ENCODE measurements around the gene SMG9.
"Not testable (repeated sequence)": the region's sequence is repeated elsewhere in the genome, so short reads cannot be mapped to it uniquely, and the experiment has no call there.

The SMG9 gene

DNA sequence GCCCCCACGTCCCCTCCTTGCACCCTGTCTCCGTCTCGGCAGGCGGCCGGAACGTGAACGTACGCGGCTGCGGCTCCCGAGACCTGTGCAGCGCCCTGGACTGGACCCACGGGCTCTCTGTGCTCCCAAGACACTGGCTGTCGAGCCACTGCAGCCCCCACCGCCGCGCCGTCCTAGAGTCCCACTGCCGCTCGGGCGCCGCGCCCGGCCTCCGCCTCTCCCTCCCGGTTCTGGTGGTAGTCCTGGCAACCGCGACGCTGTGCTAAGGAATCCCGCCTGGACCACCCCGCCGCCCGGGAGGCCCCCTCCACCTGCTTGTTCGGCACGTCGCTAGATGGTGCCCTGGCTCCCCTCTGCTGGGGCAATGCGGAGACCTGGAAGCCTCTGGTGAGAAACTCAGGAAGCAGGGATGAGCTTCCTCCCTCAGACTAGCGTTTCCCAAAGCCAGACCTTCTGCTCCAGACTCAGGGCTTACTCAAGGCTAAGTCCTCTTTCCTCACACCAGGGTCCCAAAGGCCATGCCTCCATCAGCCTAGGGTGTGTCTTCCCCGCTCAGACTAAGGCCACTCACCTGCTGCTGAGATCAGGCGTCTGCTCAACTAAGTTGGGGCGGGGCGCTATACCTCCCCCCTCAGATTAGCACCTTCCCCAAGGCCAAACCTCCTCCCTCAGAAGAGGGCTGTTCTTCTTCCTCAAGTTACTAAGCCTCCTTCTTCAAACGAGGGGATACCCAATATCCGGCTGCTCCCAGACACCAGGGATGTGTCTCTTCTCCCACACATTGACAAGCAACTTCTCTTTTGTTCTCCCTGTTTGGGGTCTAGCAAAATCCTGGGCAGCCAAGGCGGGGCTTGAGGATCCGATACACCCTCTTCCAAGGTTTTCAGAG lies 55.0 kb downstream of the SMG9 start:
- FAIRE-seq (no peak), DNase-seq (ENCODE audit: extremely low spot score, insufficient read length, low read depth) (no peak)

DNA sequence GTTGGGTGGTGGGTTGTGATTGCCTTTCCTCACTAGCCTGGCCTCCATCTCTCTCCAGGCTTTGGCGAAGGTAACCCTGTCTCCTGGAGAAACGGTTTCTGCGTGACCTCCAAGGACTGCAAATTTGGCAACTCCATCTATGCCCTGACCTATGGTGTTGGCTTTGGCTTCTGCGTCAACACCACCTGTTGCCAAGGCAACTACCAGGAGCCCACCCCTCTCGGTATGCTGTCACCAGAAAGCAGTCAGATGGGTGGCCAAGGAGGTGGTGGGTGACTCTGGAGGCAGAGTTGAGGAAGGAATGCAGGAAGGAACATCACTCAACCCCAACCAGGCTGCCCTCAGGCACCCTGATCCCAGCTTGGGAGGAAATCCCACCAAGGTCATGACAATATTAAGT lies 57.5 kb downstream of the SMG9 start:
- DNase-seq (ENCODE audit: extremely low spot score, insufficient read length, low read depth): no peak
- FAIRE-seq: no peak

- no peak for FAIRE-seq
Observed at GRCh38 chr19:43695985-43696704, 58.6 kb downstream of the SMG9 start.

DNA sequence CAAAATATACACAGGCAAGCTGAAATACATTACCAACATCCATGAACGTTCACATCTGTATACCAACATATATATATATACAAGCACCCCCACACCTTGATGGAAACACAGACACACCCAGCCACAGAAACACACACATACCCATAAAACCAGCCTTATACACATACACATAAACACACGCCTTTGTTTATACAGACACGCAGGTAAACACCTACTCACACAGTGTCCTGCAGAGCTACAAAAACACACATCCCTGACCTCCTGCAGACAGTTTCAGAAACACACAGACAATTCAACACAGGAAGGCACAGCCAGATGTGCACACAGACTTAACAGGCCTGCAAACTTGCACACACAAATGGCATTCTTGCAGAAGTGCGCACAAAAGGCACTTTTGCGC lies 60.2 kb downstream of the SMG9 start:
- no peak for FAIRE-seq

More at GRCh38 chr19:43695985-43696704, 58.6 kb downstream of the SMG9 start:
- DNase-seq (ENCODE audit: extremely low spot score, insufficient read length, low read depth): no peak

GRCh38 chr19:43692877-43693276 lies 61.9 kb downstream of the SMG9 start:
- DNase-seq (ENCODE audit: extremely low spot score, insufficient read length, low read depth) (no peak), FAIRE-seq (no peak)

More for the DNA sequence above, 60.2 kb downstream of the SMG9 start:
- no peak for DNase-seq (ENCODE audit: extremely low spot score, insufficient read length, low read depth)

DNA sequence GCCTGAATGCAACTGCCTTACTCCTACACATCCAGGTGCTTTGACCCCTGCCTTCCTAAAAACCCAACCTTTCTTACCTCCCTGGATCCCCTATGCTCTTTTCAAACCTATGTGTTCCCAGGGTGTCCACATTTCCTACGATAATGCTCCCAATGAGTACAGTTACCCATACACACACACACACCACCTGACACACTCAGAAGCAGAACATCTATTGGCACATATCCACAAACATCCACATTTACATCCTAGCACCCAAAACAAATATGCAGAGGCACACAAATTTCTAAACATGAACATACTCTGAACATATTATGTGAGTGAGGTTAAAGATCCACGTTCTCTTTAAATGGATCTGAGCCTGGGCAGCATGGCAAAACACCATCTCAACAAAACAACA lies 62.4 kb downstream of the SMG9 start:
- DNase-seq (ENCODE audit: extremely low spot score, insufficient read length, low read depth): no peak
- FAIRE-seq: no peak

DNA sequence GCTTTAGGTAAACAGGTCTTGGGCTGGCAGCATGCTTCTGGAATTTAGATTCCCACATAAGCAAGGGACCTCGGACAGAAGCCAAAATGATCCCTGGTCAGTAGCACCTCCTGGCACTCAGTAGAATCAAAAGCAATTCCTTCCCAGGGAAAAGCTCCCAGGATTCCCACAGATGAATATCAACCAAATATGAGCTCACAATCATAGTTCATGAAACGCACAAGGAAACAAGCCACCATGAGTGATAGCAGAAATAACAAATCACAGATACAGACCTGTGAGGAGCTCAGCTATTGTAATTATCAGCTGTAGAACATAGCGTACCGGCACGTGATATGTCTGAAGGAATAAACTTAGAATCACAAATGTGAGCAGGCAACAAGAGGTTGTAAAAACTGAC lies 63.0 kb downstream of the SMG9 start:
- FAIRE-seq: no peak
- no peak for DNase-seq (ENCODE audit: extremely low spot score, insufficient read length, low read depth)

GRCh38 chr19:43690890-43691289 lies 63.9 kb downstream of the SMG9 start:
- FAIRE-seq (no peak), DNase-seq (ENCODE audit: extremely low spot score, insufficient read length, low read depth) (no peak)

DNA sequence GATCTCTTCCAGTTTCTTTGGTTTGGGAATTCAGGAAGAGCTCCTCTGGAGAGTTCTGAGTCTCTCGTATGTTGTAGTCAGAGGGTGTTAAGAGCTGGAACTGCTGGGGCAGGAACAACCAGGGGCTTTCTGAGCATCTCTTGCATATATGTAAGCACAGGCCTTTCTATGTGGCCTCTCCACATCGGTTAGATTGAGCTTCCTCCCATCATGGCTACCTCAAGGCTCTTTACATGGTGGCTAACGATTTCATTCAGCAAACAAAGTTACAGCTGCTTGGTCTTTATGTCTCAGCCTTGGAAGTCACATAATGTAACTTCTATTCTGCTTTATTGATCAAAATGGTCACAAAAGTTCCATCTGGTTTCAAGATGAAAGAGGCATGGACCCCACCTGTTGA lies 64.3 kb downstream of the SMG9 start:
- DNase-seq (ENCODE audit: extremely low spot score, insufficient read length, low read depth) (no peak), FAIRE-seq (no peak)

DNA sequence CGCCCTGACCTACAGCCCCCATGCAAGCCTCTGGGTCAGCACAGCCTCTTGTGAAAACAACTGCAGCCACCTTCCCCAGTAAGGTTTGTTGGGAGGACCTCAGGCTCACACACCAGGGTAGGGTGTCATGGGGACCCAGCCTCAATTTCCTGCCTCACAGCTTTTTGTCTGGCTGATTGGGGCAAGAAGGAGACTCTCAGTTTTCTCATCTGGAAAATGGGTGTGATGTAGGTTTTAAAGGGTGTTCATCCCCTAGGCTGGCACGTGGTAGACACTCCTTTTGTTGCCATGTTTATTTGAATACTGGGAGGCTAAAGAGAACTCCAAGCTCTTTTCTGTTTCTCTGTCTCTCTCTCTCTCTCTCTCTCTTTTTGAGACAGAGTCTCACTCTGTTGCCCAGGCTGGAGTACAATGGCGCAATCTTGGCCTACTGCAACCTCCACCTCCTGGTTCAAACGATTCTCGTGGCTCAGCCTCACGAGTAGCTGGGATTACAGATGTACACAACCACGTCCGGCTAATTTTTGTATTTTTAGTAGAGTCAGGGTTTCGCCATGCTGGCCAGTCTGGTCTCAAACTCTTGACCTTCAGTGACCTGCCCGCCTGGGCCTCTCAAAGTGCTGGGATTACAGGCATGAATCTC lies 66.6 kb downstream of the SMG9 start:
- no peak for DNase-seq (ENCODE audit: extremely low spot score, insufficient read length, low read depth)
- FAIRE-seq: no peak

DNA sequence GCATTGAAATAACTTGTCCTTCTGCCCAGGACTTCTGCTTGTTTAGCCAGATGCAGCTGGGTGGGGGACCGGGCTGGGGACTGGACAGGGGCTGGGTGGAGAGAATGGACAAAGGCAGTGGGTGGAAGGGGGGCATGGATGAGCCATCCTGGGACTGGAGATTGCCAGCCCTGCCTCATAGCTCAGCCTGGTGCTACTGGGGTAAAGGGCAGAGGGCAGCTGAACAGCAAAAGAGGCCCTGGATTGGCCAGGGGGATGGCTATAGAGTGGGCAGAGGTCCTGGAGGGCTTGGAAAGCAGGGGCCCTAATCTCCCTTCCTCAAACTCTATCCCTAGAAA lies 67.1 kb downstream of the SMG9 start:
- DNase-seq (ENCODE audit: extremely low spot score, insufficient read length, low read depth) (no peak), FAIRE-seq (no peak)

GRCh38 chr19:43684326-43684725 lies 70.4 kb downstream of the SMG9 start:
- FAIRE-seq (no peak), DNase-seq (ENCODE audit: extremely low spot score, insufficient read length, low read depth) (no peak)

DNA sequence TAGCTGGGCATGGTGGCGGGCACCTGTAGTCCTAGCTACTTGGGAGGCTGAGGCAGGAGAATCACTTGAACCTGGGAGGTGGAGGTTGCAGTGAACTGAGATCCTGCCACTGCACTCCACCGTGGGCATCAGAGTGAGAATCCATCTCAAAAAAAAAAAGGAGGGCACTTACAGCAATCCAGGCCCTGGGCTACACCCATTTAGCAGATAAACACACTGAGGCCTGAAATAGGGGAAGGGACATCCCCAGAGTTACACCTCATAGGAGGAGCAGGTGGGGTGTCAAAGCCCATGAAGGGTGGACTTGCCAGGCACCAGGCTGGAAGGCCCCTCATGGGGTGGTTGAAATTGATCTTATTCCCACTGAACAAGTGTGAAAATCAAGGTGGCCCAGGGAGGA lies 70.9 kb downstream of the SMG9 start:
- DNase-seq (ENCODE audit: extremely low spot score, insufficient read length, low read depth) (no peak), FAIRE-seq (no peak)

DNA sequence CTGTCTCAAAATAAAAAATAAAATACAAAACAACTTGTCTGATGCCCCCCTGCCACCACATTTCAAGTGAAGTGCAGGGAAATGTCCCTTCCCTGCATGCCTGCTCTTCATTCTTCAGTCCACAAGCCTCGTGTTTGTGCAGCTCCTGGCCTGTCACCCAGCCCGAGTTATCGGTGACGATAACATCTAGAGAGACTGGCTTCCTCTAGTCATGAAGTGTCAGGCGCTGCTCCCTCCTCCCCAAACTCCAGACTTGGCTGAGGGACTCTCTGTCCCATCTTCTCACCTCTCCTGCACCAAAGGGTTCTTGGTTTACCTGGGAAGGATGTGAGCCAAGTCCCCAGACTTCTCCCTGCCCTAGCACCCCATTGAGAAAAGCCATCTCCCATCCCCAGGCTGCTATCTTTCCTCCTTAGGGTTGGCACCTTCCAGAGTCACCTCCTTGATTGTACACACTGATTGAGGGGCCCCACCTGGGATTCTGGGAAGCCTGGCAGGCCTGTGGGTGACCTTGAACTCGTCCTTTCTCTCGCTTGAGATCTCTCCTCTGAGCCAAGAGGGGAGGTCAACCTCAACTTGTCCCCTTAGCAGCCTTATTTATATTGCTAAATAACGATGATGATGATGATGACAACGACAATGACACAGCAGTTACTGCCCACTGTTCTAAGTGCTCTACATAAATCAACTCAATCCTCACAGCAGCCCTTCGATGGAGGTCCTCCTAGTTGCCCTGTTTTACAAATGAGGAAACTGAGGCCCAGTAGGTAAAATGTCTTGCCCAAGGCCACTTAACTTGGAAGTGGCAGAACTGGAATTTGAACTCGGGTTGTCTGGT lies 71.7 kb downstream of the SMG9 start:
- no peak for DNase-seq (ENCODE audit: extremely low spot score, insufficient read length, low read depth)
- no peak for FAIRE-seq

- not testable (repeated sequence) for DNase-seq (ENCODE audit: extremely low spot score, insufficient read length, low read depth); FAIRE-seq
Observed at GRCh38 chr19:43682269-43682668, 72.5 kb downstream of the SMG9 start.

GRCh38 chr19:43681821-43682220 lies 72.9 kb downstream of the SMG9 start:
- no peak for FAIRE-seq
- DNase-seq (ENCODE audit: extremely low spot score, insufficient read length, low read depth): no peak

DNA sequence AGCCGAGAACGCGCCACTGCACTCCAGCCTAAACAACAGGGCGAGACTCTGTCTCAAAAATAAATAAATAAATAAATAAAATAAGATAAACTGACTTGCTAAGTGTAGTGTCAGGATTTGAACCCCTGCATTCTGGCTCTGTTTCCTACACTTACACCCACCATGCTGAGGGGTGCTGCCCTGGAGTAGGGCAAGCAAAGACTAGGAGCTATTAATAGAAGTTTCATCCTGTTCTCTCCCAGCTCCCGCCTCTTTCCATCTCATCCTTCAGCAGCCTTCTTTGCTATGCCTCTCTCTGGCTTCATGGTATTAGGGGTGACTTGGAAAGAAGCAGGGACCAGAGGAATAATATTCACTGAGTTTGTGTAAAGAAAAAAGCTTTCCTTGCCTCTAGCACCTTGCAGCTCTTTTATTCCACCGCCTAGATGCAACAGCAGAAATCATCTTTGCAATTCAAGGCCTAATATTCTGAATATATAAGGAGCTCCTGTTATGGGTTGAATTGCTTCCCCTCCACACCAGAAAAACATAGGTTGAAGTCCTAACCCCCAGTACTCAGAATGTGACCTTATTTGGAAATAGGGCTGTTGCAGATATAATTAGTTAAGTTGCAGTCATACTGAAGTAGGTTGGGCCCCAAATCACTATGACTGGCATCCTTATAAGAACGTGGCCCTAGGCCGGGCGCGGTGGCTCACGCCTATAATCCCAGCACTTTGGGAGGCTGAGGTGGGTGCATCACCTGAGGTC lies 76.1 kb downstream of the SMG9 start:
- no peak for DNase-seq (ENCODE audit: extremely low spot score, insufficient read length, low read depth)
- FAIRE-seq: no peak

Data from GM18507 (cell line).